Natural killer cell treated with Interleukin-12 subunit alpha and Interleukin-12 subunit beta and Interleukin-15 and Interleukin-18, amount 100 ng/mL, for 72 hours (primary cell): ENCODE results near the gene KAT2B. TPM values are rescaled to one million over a fixed set of nuclear protein-coding genes. Genes with fewer than 3 reads are reported as not detected.

Source experiments
- ATAC-seq, 2 donors: fragments of 150-1000 bp; cut with Tn5 transposase in 1 of 2; sonication (Bioruptor Pico), chemical (Tn5 transposase) in 1 of 2; 2 replicates each; pipeline ENCODE4 v1.10.0; 2021
- DNase-seq: peaks from one replicate; pipeline ENCODE4 v3.0.0; 2022; ENCODE audit warnings: low spot score
- H3K27ac Mint-ChIP-seq, 2 donors: 1 replicate in 1 of 2; 2 replicates in 1 of 2; pipeline ENCODE4 v1.8.0; 2022; ENCODE audit warnings: mixed read lengths in 2 of 2, mild to moderate bottlenecking in 1 of 2, moderate library complexity in 1 of 2
- H3K27me3 Mint-ChIP-seq, 2 donors: 1 replicate in 1 of 2; 2 replicates in 1 of 2; pipeline ENCODE4 v1.8.0; 2022; ENCODE audit warnings: mixed read lengths in 2 of 2
- H3K36me3 Mint-ChIP-seq: one replicate; pipeline ENCODE4 v1.8.0; 2022; ENCODE audit warnings: mixed read lengths
- H3K4me1 Mint-ChIP-seq, 2 donors: 1 replicate in 1 of 2; 2 replicates in 1 of 2; pipeline ENCODE4 v1.8.0; 2022; ENCODE audit warnings: low read depth in 2 of 2, mixed read lengths in 2 of 2, mild to moderate bottlenecking in 1 of 2
- H3K4me3 Mint-ChIP-seq: one replicate; pipeline ENCODE4 v1.8.0; 2022; ENCODE audit warnings: mixed read lengths
- H3K9me3 Mint-ChIP-seq: 2 replicates; pipeline ENCODE4 v1.8.0; 2022; ENCODE audit warnings: mixed read lengths
- total RNA-seq, 2 donors: library from RNA; stranded (reverse); gene quantifications; one replicate each; pipeline ENCODE4 v1.2.3, GENCODE V29; 2022

The KAT2B gene
- total RNA-seq, 2 donors from 2014 or later: 78.4 to 88.3 TPM

GRCh38 chr3:20182206-20182605, 142.0 kb downstream of the KAT2B start:
- Mint-ChIP-seq H3K36me3 (peaks cover 15% of the 10 kb centered on the region), H3K4me1 (peaks cover 0 to 7% of the 10 kb centered on the region in 2 donors), H3K27me3 (no peaks in the 10 kb centered on the region), H3K27ac (no peak overlapping the region), H3K9me3 (no peaks in the 10 kb centered on the region), H3K4me3 (no peak overlapping the region)
- DNase-seq (no peak), ATAC-seq (no peak)

- H3K27ac Mint-ChIP-seq: no peak overlapping the region
- peak in 1 of 2 donors; percentile 19 for ATAC-seq
- peaks cover 3% of the 10 kb centered on the region for H3K36me3 Mint-ChIP-seq
- H3K9me3 Mint-ChIP-seq: no peaks in the 10 kb centered on the region
- H3K4me1 Mint-ChIP-seq: no peaks in the 10 kb centered on the region
- no peak for DNase-seq
- H3K4me3 Mint-ChIP-seq: no peak overlapping the region
- no peaks in the 10 kb centered on the region for H3K27me3 Mint-ChIP-seq
Observed at GRCh38 chr3:20185331-20185678, 145.1 kb downstream of the KAT2B start.

DNA sequence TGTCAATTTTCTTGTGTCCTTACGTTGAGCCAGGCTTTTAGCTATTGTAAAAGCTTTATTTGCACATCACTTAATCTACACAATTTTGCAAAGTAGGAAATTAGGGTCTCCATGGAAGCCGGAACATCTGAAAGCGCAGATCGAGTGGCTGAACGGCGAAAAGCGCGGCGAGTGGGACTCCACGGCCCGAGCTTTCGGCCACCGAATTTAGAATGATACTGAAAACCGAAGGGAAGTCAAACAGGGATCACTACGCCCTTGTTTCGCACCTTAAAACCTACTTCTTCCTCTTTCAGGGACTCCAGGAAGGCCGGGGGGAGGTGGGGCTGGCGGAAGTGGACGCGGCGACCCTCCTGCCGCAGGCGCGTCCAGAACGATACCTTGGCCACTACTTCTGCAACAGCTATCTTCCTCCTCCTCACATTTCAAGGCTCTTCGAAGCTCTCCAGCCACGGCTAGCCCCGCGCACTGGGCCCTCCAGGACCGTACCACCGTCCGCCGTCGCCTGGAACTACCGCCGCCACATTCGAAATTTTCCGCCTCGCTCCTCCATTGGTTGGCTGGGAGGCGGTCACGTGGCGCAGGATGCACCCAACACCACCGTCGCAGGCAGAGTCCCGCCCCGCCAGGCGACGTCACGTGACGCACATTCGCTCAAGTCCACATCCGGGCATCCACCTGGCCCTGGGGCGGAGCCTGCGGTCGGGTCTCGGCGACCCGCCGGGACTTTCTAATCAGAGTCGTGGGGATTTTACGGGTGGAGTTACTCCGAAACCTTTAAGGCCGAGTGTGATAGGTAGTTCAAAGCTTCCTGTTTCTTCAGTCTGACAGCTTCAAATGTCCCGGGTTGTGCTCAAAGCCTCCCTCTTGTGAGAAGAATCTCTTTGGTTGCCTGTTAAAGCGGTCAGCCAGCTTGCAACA, 145.7 kb downstream of the KAT2B start, which contains the start of gene SGO1:
Gene SGO1 (minus strand): TSS at position 528 of the 921 bp plus-strand sequence. CDS start 2,179 bp downstream, outside the sequence.
- H3K4me1 Mint-ChIP-seq: no peaks in the 10 kb centered on the region
- peak; percentile 100 for DNase-seq
- ATAC-seq: peak; percentile 98 to 99

DNA sequence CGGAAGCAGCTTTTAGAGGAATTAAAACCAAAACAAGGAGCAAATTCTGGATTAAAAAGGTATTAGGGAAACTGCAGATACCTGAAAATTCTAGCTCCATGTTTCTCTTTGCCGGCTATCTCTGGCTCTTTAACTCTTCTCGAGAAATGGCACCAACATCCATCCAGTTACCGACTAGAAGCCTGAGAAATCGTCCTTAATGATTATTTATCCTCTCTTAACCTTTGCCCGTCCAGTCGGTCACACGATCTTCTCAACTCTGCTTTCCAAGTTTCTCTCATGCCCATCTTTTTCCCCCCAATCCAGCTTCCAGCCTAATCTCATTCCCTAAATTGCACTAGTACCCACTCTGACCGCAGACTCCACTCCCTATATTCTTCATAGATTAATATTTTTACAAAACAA, 146.4 kb downstream of the KAT2B start:
- H3K27ac Mint-ChIP-seq: no peak overlapping the region
- no peak for DNase-seq
- H3K4me1 Mint-ChIP-seq: no peaks in the 10 kb centered on the region
- no peak overlapping the region for H3K4me3 Mint-ChIP-seq
- H3K27me3 Mint-ChIP-seq: peaks cover 0 to 6% of the 10 kb centered on the region in 2 donors
- no peaks in the 10 kb centered on the region for H3K9me3 Mint-ChIP-seq
- no peaks in the 10 kb centered on the region for H3K36me3 Mint-ChIP-seq
- no peak for ATAC-seq

More for the DNA sequence above, 145.7 kb downstream of the KAT2B start, which contains the start of gene SGO1:
- Mint-ChIP-seq H3K27ac (no peak within 1 kb of the TSS), H3K4me3 (no peak within 1 kb of the TSS), H3K9me3 (no peaks in the 10 kb centered on the region), H3K27me3 (peaks cover 0 to 5% of the 10 kb centered on the region in 2 donors), H3K36me3 (no peaks in the 10 kb centered on the region)

DNA sequence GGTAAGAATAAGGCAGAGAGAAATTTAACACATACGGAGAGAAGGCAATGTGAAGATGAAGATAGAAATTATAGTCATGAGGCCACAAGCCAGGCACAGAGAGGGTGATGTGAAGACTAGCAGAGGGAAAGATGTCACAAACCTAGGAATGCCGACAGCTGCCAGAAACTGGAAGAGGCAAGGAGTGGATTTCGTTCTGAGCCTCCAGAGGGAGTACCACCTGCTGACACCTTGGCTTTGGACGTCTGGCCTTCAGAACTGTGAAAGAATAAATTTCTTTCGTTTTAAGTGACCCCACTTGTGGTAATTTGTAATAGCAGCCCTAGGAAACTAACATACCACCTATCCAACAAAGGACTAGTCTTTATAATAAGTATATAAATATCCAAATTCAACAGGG, 150.7 kb downstream of the KAT2B start:
- no peak for DNase-seq
- no peaks in the 10 kb centered on the region for H3K36me3 Mint-ChIP-seq
- ATAC-seq: no peak
- H3K27ac Mint-ChIP-seq: no peak overlapping the region
- peaks cover 0 to 6% of the 10 kb centered on the region in 2 donors for H3K27me3 Mint-ChIP-seq
- H3K4me1 Mint-ChIP-seq: no peaks in the 10 kb centered on the region
- H3K9me3 Mint-ChIP-seq: no peaks in the 10 kb centered on the region
- H3K4me3 Mint-ChIP-seq: no peak overlapping the region

- Mint-ChIP-seq H3K27me3 (peaks cover 0 to 6% of the 10 kb centered on the region in 2 donors), H3K27ac (no peak overlapping the region), H3K9me3 (no peaks in the 10 kb centered on the region), H3K4me3 (no peak overlapping the region), H3K4me1 (no peaks in the 10 kb centered on the region), H3K36me3 (no peaks in the 10 kb centered on the region)
- DNase-seq: no peak
- ATAC-seq: no peak
Observed at GRCh38 chr3:20194793-20195460, 154.7 kb downstream of the KAT2B start.

GRCh38 chr3:20197775-20198174, 157.5 kb downstream of the KAT2B start:
- DNase-seq (no peak), ATAC-seq (no peak)
- Mint-ChIP-seq H3K27ac (no peak overlapping the region), H3K36me3 (no peaks in the 10 kb centered on the region), H3K4me1 (no peaks in the 10 kb centered on the region), H3K9me3 (no peaks in the 10 kb centered on the region), H3K4me3 (no peak overlapping the region), H3K27me3 (no peaks in the 10 kb centered on the region)

GRCh38 chr3:20201143-20201542, 160.9 kb downstream of the KAT2B start:
- H3K4me3 Mint-ChIP-seq: no peak overlapping the region
- DNase-seq (no peak), ATAC-seq (no peak)
- no peak overlapping the region for H3K27ac Mint-ChIP-seq
- no peaks in the 10 kb centered on the region for H3K4me1 Mint-ChIP-seq
- H3K36me3 Mint-ChIP-seq: peaks cover 7% of the 10 kb centered on the region
- H3K9me3 Mint-ChIP-seq: no peaks in the 10 kb centered on the region
- peaks cover 0 to 9% of the 10 kb centered on the region in 2 donors for H3K27me3 Mint-ChIP-seq

Other genes with a start within 250 kb of the KAT2B start
- under 1 TPM in 1 of 2 donors, not detected in 1; 0.78 TPM for gene EFHB, start 106.2 kb upstream of the KAT2B start, total RNA-seq
- 10 to 100 TPM; 59.0 to 68.9 TPM for gene RAB5A, start 93.3 kb upstream of the KAT2B start, total RNA-seq
- not detected for gene PP2D1, start 28.2 kb upstream of the KAT2B start, total RNA-seq
- gene SGO1, start 145.8 kb downstream of the KAT2B start, total RNA-seq: 10 to 100 TPM; 11.0 to 21.6 TPM